ENCODE measurements around the gene RAPGEFL1. TPM values are rescaled to one million over a fixed set of nuclear protein-coding genes. Genes with fewer than 3 reads are reported as not detected.
A peak's percentile ranks its signal among the peaks of the same experiment; 100 is the strongest.

RAPGEFL1 gene
- total RNA-seq, result 1 to 10 TPM; 4.6 to 10.0 (median 6.2) TPM
- 1.7 TPM for total RNA-seq (2013)
- 3.4 to 11.7 (median 4.9) reads per million in 29 experiments for total RNA-seq

- ChIA-PET POLR2A (interaction anchor here in 1 of 2 donors (0.7 kb wide), 1 partner anchor 22 kb away, joined by 4 read pairs; no protein-coding TSS in a partner anchor), CTCF (interaction anchor here in 1 of 2 donors (0.6 kb wide), 1 partner anchor 539 kb away, joined by 3 read pairs; no protein-coding TSS in a partner anchor)
- Mint-ChIP-seq H3K9me3 (no peaks in the 10 kb centered on the region), H3K4me1 (peaks cover 6 to 10% (median 9%) of the 10 kb centered on the region in 3 donors), H3K4me3 (peak within 1 kb of the TSS; percentile 53 to 66 (median 58)), H3K36me3 (peaks cover 7% of the 10 kb centered on the region), H3K27me3 (no peaks in the 10 kb centered on the region), H3K27ac (peak within 1 kb of the TSS in 1 of 2 donors; percentile 1)
- no peak within 1 kb of the TSS for H3K27ac ChIP-seq (ENCODE audit: low read length)
- WGBS (ENCODE audit: insufficient coverage), result 0% methylated on average over 23 of the region's 57 CpGs
- peaks cover 0 to 13% of the 10 kb centered on the region in 2 donors for H3K36me3 ChIP-seq (ENCODE audit: control insufficient read depth in 2 of 2, extremely low read depth in 1 of 2, insufficient read depth in 1 of 2, low read length in 1 of 2)
- peak; percentile 55 to 90 (median 79) for DNase-seq
- H3K9me3 ChIP-seq, result no peaks in the 10 kb centered on the region
- peaks cover 0 to 4% of the 10 kb centered on the region in 2 experiments for H3K27me3 ChIP-seq (replicated peaks in 1 of 2; ENCODE audit: control insufficient read depth in 2 of 2, extremely low read depth in 1 of 2, insufficient read depth in 2 of 2, low read length in 1 of 2)
- peak within 1 kb of the TSS; percentile 54 to 56 for H3K4me3 ChIP-seq (ENCODE audit: control insufficient read depth in 1 of 2, extremely low read depth in 1 of 2, low read length in 1 of 2)
- peaks cover 0 to 21% of the 10 kb centered on the region in 2 experiments for H3K4me1 ChIP-seq (ENCODE audit: control insufficient read depth in 1 of 2, extremely low read depth in 1 of 2, insufficient read depth in 2 of 2, low read length in 2 of 2)
- peak; percentile 97 to 99 (median 98) for ATAC-seq (replicated peaks in 1 of 4)
Measured at GRCh38 chr17:40177275-40177874, at the start of gene RAPGEFL1. RAPGEFL1 (plus strand) TSS chr17:40177470; CDS start chr17:40177862, 392 bp downstream.

- H3K9me3 Mint-ChIP-seq, result no peaks in the 10 kb centered on the region
- no peak overlapping the region for H3K27ac ChIP-seq (ENCODE audit: low read length)
- peak overlapping the region; percentile 31 to 55 for H3K27ac Mint-ChIP-seq
- H3K27me3 Mint-ChIP-seq, result no peaks in the 10 kb centered on the region
- H3K36me3 ChIP-seq (ENCODE audit: control insufficient read depth in 2 of 2, extremely low read depth in 1 of 2, insufficient read depth in 1 of 2, low read length in 1 of 2), result peaks cover 19 to 69% of the 10 kb centered on the region in 2 donors
- WGBS (ENCODE audit: insufficient coverage), result no CpG with 5 or more reads among the region's 5 CpGs
- ATAC-seq (replicated peaks in 1 of 4) (no peak), DNase-seq (no peak)
- H3K4me3 ChIP-seq (ENCODE audit: control insufficient read depth in 1 of 2, extremely low read depth in 1 of 2, low read length in 1 of 2), result no peak overlapping the region
- H3K4me1 ChIP-seq (ENCODE audit: control insufficient read depth in 1 of 2, extremely low read depth in 1 of 2, insufficient read depth in 2 of 2, low read length in 2 of 2), result peaks cover 2% of the 10 kb centered on the region in 2 experiments
- peaks cover 18 to 26% (median 20%) of the 10 kb centered on the region in 3 donors for H3K4me1 Mint-ChIP-seq
- POLR2A ChIA-PET, result no interaction called here
- CTCF ChIA-PET, result interaction anchor here (0.7 to 1.5 kb wide), 2 partner anchors 10 to 16 kb away, joined by 3 to 4 read pairs; no protein-coding TSS in a partner anchor
- no peaks in the 10 kb centered on the region for H3K27me3 ChIP-seq (replicated peaks in 1 of 2; ENCODE audit: control insufficient read depth in 2 of 2, extremely low read depth in 1 of 2, insufficient read depth in 2 of 2, low read length in 1 of 2)
- H3K4me3 Mint-ChIP-seq, result no peak overlapping the region
- H3K9me3 ChIP-seq, result no peaks in the 10 kb centered on the region
- H3K36me3 Mint-ChIP-seq, result peaks cover 62% of the 10 kb centered on the region
Measured at GRCh38 chr17:40129498-40129897, 47.8 kb upstream of the RAPGEFL1 start.

- Mint-ChIP-seq H3K4me1 (peaks cover 11 to 25% (median 15%) of the 10 kb centered on the region in 3 donors), H3K9me3 (no peaks in the 10 kb centered on the region), H3K36me3 (peaks cover 72% of the 10 kb centered on the region), H3K27me3 (no peaks in the 10 kb centered on the region), H3K4me3 (no peak overlapping the region), H3K27ac (peak overlapping the region in 1 of 2 donors; percentile 75)
- ATAC-seq (replicated peaks in 1 of 4) (no peak), DNase-seq (peak in 1 of 35 experiments; percentile 43)
- Histone ChIP-seq H3K4me3 (ENCODE audit: control insufficient read depth in 1 of 2, extremely low read depth in 1 of 2, low read length in 1 of 2) (no peak overlapping the region), H3K27ac (ENCODE audit: low read length) (no peak overlapping the region), H3K27me3 (replicated peaks in 1 of 2; ENCODE audit: control insufficient read depth in 2 of 2, extremely low read depth in 1 of 2, insufficient read depth in 2 of 2, low read length in 1 of 2) (no peaks in the 10 kb centered on the region), H3K4me1 (ENCODE audit: control insufficient read depth in 1 of 2, extremely low read depth in 1 of 2, insufficient read depth in 2 of 2, low read length in 2 of 2) (no peaks in the 10 kb centered on the region), H3K36me3 (ENCODE audit: control insufficient read depth in 2 of 2, extremely low read depth in 1 of 2, insufficient read depth in 1 of 2, low read length in 1 of 2) (peaks cover 20 to 79% of the 10 kb centered on the region in 2 donors), H3K9me3 (no peaks in the 10 kb centered on the region)
- ChIA-PET POLR2A (interaction anchor here in 1 of 2 donors (0.7 to 1.2 kb wide), 2 partner anchors 12 to 23 kb away, joined by 3 to 4 read pairs; no protein-coding TSS in a partner anchor), CTCF (interaction anchor here in 1 of 2 donors (0.9 kb wide), 1 partner anchor 17 kb away, joined by 3 read pairs; no protein-coding TSS in a partner anchor)
- no CpG with 5 or more reads among the region's 7 CpGs for WGBS (ENCODE audit: insufficient coverage)
Measured at GRCh38 chr17:40130352-40131042, 46.8 kb upstream of the RAPGEFL1 start.

- ATAC-seq (replicated peaks in 1 of 4) (no peak), DNase-seq (no peak)
- H3K4me3 Mint-ChIP-seq, result no peak overlapping the region
- peaks cover 8 to 26% (median 21%) of the 10 kb centered on the region in 3 donors for H3K4me1 Mint-ChIP-seq
- H3K27me3 ChIP-seq (replicated peaks in 1 of 2; ENCODE audit: control insufficient read depth in 2 of 2, extremely low read depth in 1 of 2, insufficient read depth in 2 of 2, low read length in 1 of 2), result no peaks in the 10 kb centered on the region
- no peaks in the 10 kb centered on the region for H3K9me3 Mint-ChIP-seq
- H3K27ac Mint-ChIP-seq, result peak overlapping the region in 1 of 2 donors; percentile 74
- H3K27me3 Mint-ChIP-seq, result no peaks in the 10 kb centered on the region
- ChIA-PET CTCF (interaction anchor here in 1 of 2 donors (1.2 kb wide), 1 partner anchor 21 kb away, joined by 6 read pairs; no protein-coding TSS in a partner anchor), POLR2A (interaction anchor here in 1 of 2 donors (1.6 to 1.7 kb wide), 2 partner anchors 8 to 10 kb away, joined by 4 to 9 read pairs; no protein-coding TSS in a partner anchor)
- WGBS (ENCODE audit: insufficient coverage), result 100% methylated on average over 4 of the region's 7 CpGs
- H3K36me3 ChIP-seq (ENCODE audit: control insufficient read depth in 2 of 2, extremely low read depth in 1 of 2, insufficient read depth in 1 of 2, low read length in 1 of 2), result peaks cover 24 to 78% of the 10 kb centered on the region in 2 donors
- H3K27ac ChIP-seq (ENCODE audit: low read length), result no peak overlapping the region
- H3K9me3 ChIP-seq, result no peaks in the 10 kb centered on the region
- H3K4me1 ChIP-seq (ENCODE audit: control insufficient read depth in 1 of 2, extremely low read depth in 1 of 2, insufficient read depth in 2 of 2, low read length in 2 of 2), result peaks cover 0 to 10% of the 10 kb centered on the region in 2 experiments
- H3K4me3 ChIP-seq (ENCODE audit: control insufficient read depth in 1 of 2, extremely low read depth in 1 of 2, low read length in 1 of 2), result no peak overlapping the region
- H3K36me3 Mint-ChIP-seq, result peaks cover 76% of the 10 kb centered on the region
Measured at GRCh38 chr17:40134184-40134583, 43.1 kb upstream of the RAPGEFL1 start.

GRCh38 chr17:40135817-40136216 lies 41.5 kb upstream of the RAPGEFL1 start:
- Histone ChIP-seq H3K36me3 (ENCODE audit: control insufficient read depth in 2 of 2, extremely low read depth in 1 of 2, insufficient read depth in 1 of 2, low read length in 1 of 2) (peaks cover 24 to 62% of the 10 kb centered on the region in 2 donors), H3K27ac (ENCODE audit: low read length) (no peak overlapping the region), H3K9me3 (no peaks in the 10 kb centered on the region), H3K4me3 (ENCODE audit: control insufficient read depth in 1 of 2, extremely low read depth in 1 of 2, low read length in 1 of 2) (no peak overlapping the region), H3K27me3 (replicated peaks in 1 of 2; ENCODE audit: control insufficient read depth in 2 of 2, extremely low read depth in 1 of 2, insufficient read depth in 2 of 2, low read length in 1 of 2) (no peaks in the 10 kb centered on the region), H3K4me1 (ENCODE audit: control insufficient read depth in 1 of 2, extremely low read depth in 1 of 2, insufficient read depth in 2 of 2, low read length in 2 of 2) (peaks cover 4 to 20% of the 10 kb centered on the region in 2 experiments)
- no peaks in the 10 kb centered on the region for H3K9me3 Mint-ChIP-seq
- peaks cover 15 to 30% (median 29%) of the 10 kb centered on the region in 3 donors for H3K4me1 Mint-ChIP-seq
- peak overlapping the region; percentile 33 to 85 for H3K27ac Mint-ChIP-seq
- CTCF ChIA-PET, result interaction anchor here in 1 of 2 donors (1.0 kb wide), 1 partner anchor 23 kb away, joined by 4 read pairs; no protein-coding TSS in a partner anchor
- ATAC-seq (replicated peaks in 1 of 4), result no peak
- no peaks in the 10 kb centered on the region for H3K27me3 Mint-ChIP-seq
- H3K36me3 Mint-ChIP-seq, result peaks cover 61% of the 10 kb centered on the region
- WGBS (ENCODE audit: insufficient coverage), result no CpG with 5 or more reads among the region's 3 CpGs
- DNase-seq, result no peak
- no peak overlapping the region for H3K4me3 Mint-ChIP-seq
- POLR2A ChIA-PET, result interaction anchor here in 1 of 2 donors (1.6 to 1.7 kb wide), 2 partner anchors 10 to 12 kb away, joined by 4 to 9 read pairs; no protein-coding TSS in a partner anchor
